GM19240 (cell line): ENCODE results near the gene RAB23.

Experiments used
- DNase-seq: peaks from one replicate; pipeline ENCODE4 v3.0.0; 2011; ENCODE audit warnings: low spot score; ENCODE audit not compliant: insufficient read length

RAB23 gene

DNA sequence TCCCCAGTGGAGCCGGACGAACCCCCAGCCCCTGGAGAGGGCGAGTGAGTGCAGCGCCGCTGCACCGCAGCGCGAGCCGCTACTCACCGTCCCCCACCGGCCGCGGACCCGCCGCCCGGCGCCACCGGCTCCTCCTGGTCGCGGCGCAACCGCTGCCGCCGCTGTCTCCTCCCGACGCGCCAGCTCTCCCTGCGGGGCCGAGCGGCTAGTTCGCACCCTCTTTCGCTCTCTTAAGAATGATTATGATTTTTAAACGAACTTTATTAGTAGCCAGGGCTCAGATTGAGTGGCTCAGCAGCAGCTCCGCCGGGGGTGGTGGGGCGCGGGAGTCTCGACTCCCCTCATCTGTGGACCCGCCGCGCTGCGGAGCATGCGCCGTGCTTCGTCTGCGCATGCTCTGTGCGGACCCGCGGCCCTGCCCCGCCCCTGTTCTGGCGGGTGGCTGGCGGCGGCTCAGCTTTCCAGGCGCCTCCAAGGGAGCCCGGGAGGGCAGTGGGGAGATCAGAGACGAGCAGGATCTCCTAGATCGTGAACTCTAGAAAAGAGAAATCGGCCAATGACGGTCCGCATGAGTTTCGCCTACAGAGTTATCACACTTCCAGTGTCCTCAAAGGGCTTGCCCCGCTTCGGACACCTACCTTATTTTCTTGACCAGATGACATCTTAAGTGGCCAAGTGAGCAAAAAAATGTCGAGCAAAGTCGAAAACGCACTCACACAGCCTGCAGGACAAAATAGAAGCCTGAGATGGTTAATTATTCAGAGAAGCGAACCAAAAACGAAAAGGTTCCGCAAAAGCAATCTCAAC is at the start of gene RAB23:
Gene RAB23 (minus strand): TSS at position 372 of the 807 bp plus-strand sequence. CDS start 11,927 bp downstream, outside the sequence.
- DNase-seq, result peak; percentile 52

- DNase-seq, result no peak
Observed at GRCh38 chr6:57268294-57268640, 46.2 kb upstream of the RAB23 start.

GRCh38 chr6:57267586-57268293 is 45.6 kb upstream of the RAB23 start:
- no peak for DNase-seq

GRCh38 chr6:57265755-57266221 is 43.7 kb upstream of the RAB23 start:
- DNase-seq, result no peak

GRCh38 chr6:57263739-57264138 is 41.6 kb upstream of the RAB23 start:
- no peak for DNase-seq

DNA sequence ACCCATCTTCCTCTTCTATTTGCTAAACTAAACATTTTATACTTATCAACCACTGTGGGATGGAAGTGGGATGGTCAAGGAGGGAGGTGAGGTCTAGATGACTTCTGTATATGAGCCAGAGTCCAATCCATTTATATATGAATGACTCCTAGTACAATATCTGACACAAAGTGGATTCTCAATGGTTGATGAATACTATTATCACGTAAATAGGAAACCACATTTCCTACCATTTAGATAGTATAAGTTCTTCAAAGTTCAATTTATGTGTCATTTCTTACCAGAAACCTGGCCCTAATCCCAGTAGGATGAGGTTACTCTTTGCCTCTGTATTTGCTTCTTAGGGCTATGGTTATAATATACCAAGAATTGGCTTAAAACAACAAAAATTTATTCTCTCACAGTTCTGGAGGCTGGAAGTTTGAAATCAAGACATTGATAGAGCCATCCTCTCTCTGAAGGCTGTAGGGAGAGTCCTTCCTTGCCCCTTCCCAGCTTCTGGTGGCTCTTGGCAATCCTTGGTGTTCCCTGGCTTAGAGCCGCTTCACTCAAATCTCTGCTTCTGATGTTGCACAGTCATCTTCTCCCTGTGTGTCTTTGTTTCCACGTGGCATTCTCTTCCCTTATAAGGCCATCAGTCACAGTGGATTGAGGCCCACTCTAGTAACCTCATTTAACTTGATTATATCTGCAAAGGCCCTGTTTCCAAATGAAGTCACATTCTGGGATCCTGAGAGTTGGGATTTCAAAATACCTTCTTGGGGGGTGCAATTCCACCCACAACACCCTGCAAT is 41.0 kb upstream of the RAB23 start:
- DNase-seq, result no peak

- DNase-seq, result no peak
Observed at GRCh38 chr6:57262488-57262887, 40.4 kb upstream of the RAB23 start.

DNA sequence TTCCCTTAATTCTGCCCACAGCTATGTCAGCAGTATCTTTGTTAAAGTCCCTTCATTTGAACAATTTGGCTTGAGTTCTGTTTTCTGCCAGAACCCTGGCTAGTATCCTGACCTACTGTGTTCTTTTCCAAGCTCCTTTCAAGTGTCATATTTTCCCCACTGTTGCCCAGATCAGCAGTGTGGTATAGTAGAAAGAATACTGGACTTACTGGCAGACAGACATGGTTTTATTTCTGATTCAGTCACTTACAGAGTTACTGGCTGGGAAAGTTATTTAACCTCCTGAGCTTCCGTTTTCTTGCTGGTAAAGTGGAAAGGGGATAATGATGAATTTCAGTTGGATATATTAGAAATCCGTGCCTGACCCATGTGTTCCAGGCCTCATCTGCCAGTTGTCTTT is 39.8 kb upstream of the RAB23 start:
- no peak for DNase-seq

- DNase-seq, result no peak
Observed at GRCh38 chr6:57259064-57259463, 37.0 kb upstream of the RAB23 start.

DNA sequence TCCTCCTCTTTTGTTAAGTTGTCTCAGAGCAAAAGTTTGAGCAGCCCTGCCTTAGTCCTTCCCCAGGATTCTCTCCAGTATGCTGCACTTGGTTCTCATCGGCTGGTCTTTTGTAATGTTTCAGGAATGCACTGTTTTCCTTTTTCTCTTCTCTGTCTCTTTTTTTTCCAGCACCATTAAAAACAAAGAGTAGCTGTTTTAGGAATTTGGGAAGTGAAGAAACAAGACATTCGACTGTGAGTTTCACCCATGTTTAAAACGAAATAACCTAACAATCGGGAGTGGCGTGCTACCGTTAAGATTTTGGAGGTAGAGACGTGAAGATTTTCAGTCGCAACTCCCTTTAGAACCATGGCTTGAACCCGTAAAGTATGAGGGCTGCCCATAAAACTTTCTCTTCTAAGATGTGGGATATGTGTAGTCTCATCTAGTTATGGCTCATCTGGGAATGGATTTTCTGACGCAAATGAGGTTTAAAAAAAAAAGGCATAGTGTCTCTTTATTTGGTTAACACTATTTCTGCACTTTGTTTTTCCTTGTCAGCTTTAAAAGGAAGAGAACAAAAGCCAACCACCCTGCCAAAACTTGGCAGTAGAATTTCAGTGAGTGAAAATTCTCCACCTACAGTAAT is 35.9 kb upstream of the RAB23 start:
- no peak for DNase-seq

GRCh38 chr6:57256541-57256940 is 34.4 kb upstream of the RAB23 start:
- no peak for DNase-seq

DNA sequence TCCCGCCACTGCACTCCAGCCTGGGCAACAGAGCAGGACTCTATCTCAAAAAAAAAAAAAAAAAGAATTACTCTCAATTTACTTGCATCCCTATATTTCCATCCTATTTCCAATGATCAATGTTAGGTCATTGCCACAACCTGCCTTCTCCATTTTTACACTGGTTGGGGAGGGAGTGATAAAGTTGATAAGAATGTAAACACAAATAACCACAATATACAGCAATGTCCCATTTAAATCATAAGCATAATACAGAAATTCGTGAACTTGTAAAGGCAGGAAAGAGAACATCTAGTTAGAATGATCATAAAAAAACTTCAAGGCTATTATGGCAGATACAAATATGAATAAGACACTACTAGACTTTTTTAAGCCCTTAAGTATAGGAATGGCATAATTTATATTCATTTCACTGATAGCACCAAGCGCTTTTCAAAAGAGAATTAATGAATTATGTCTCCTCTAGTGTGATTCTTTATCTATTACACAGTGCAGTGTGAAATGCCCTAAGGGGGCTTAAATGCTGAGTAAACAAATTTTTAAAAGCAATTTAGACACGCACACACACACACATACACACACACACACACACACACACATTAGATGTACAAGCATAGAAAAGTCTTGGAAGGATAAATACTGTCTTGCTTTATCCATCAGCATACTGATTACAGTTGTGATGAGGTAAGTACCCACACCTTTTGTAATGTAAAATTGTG is 33.5 kb upstream of the RAB23 start:
- DNase-seq, result no peak

GRCh38 chr6:57254055-57254717 is 32.1 kb upstream of the RAB23 start:
- DNase-seq, result no peak

- DNase-seq, result no peak
Observed at GRCh38 chr6:57252975-57253374, 30.9 kb upstream of the RAB23 start.

DNA sequence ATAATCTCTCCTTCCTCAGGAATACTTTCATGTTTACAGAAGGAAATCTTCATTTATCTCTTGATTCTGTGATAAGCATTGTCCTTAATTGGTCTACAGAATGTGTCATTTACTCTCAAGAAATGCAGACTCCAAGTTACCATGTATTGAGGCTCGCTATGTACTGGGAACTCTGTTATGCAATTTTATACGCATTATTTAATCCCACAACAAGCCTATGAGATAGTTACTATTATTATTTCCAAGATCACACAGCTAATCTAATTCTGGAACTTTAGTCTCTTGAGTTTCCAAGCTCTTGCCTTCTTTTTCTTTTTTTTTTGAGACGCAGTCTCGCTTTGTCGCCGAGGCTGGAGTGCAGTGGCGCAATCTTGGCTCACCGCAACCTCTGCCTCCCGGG is 30.0 kb upstream of the RAB23 start:
- no peak for DNase-seq

- DNase-seq, result no peak
Observed at GRCh38 chr6:57250348-57250747, 28.2 kb upstream of the RAB23 start.

DNA sequence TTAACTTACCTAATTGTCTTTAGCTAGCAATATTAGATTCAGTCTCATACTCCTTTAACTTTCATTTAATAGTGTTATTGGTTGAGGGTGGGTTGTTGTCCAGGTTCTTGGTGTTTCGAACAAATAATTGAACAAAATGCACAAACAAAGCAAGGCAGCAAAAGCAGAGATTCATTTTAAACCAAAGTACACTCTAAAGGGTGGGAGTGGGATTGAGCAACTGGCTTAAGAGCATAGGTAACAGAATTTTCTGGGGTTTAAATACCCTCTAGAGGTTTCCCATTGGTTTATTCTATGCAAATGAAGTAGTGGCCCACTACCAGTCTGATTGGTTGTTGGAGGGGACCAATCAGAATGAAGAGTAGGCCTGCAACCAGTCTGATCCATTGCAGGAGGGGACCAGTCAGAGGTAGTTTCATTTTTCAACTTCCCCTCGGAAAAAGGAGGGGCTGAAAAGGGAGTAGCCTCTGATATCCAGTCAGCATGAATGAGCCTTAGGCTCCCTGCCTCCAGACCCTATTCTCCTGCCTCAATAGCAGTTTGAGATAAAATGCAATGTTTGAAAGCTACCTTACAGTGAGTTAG is 26.3 kb upstream of the RAB23 start:
- DNase-seq, result no peak

- no peak for DNase-seq
Observed at GRCh38 chr6:57247603-57248002, 25.5 kb upstream of the RAB23 start.

- DNase-seq, result no peak
Observed at GRCh38 chr6:57246307-57246706, 24.2 kb upstream of the RAB23 start.

GRCh38 chr6:57243954-57244353 is 21.8 kb upstream of the RAB23 start:
- DNase-seq, result no peak
